Esophagus squamous epithelium (tissue), 5 donors: Measurements from ENCODE around the gene BBS9. TPM values are rescaled to one million over a fixed set of nuclear protein-coding genes. Genes with fewer than 3 reads are reported as not detected.
"Not testable (repeated sequence)": the region's sequence is repeated elsewhere in the genome, so short reads cannot be mapped to it uniquely, and the experiment has no call there.

Experiments
- DNase-seq: peaks from one replicate; lab custom pipeline; 2025; lab: John Stamatoyannopoulos, UW
- H3K27ac ChIP-seq, 4 donors: fragments of 200-600 bp; sonication (generic); one replicate each; pipeline ENCODE4 v1.5.1; 2016 to 2019; ENCODE audit warnings: mild to moderate bottlenecking in 1 of 4
- H3K27me3 ChIP-seq, 4 donors: fragments of 200-600 bp; sonication (generic); 1 replicate in 3 of 4; 2 replicates in 1 of 4; pipeline versions ENCODE4 v1.5.1 to v1.6.0; 2017 to 2021; ENCODE audit warnings: antibody characterized with exemption in 1 of 4
- H3K36me3 ChIP-seq, 3 donors: fragments of 200-600 bp; sonication (generic); one replicate each; pipeline ENCODE4 v1.5.1; 2016 to 2019
- H3K4me1 ChIP-seq, 3 donors: fragments of 200-600 bp; sonication (generic); one replicate each; pipeline ENCODE4 v1.5.1; 2017 to 2019
- H3K4me3 ChIP-seq, 4 donors: fragments of 200-600 bp; sonication (generic); 1 replicate in 3 of 4; 2 replicates in 1 of 4; pipeline ENCODE4 v1.5.1; 2016 to 2019; ENCODE audit warnings: mild to moderate bottlenecking in 2 of 4, moderate library complexity in 1 of 4
- H3K9me3 ChIP-seq, 3 donors: fragments of 200-600 bp; sonication (generic); one replicate each; pipeline ENCODE4 v1.5.1; 2016 to 2019
- POLR2A ChIP-seq, 4 donors: fragments of 450-650 bp; IDR thresholded peaks; one replicate each; pipeline ENCODE4 v1.6.1; 2017; ENCODE audit warnings: antibody characterized with exemption in 4 of 4, mild to moderate bottlenecking in 4 of 4, moderate library complexity in 3 of 4
- WGBS, 2 donors: methylation state at CpG; one replicate each; pipeline ENCODE4 v1.1.5; 2018; 5-methylcytosine and 5-hydroxymethylcytosine counted together
- intact Hi-C: fragments of 100-400 bp; cut with DNase I; formaldehyde crosslinking; loops from one replicate; pipeline ENCODE4 v1.15.0; 2022
- total RNA-seq, 4 donors: library from RNA; depleted of rRNA; stranded (reverse); fragments of >200 nt; gene quantifications; one replicate each; pipeline ENCODE4 v1.1.0, GENCODE V29; 2016
- TF ChIP-seq, protein P1 (sequence below), 6 experiments: fragments of 450-650 bp in 4 of 6; fragments of 200-600 bp in 2 of 6; sonication (generic) in 2 of 6; IDR thresholded peaks; one replicate each; pipeline ENCODE4 v1.5.1; 2016 to 2019; ENCODE audit warnings: antibody characterized with exemption in 6 of 6, mild to moderate bottlenecking in 4 of 6, moderate library complexity in 4 of 6
- donor health status: DM: yes; HTN: yes; CAD: no.

Gene BBS9
- total RNA-seq, 4 donors from 2014 or later = 4.8 to 16.8 (median 7.6) TPM

- WGBS, 2 donors = 76 to 90% methylated on average over 6 to 7 of the region's 7 CpGs
- Histone ChIP-seq H3K27me3 (no peaks in the 10 kb centered on the region), H3K4me1 (no peaks in the 10 kb centered on the region), H3K9me3 (no peaks in the 10 kb centered on the region), H3K36me3 (peaks cover 0 to 16% (median 0%) of the 10 kb centered on the region in 3 donors), H3K4me3 (no peak overlapping the region), H3K27ac (no peak overlapping the region)
- intact Hi-C loops = no loop called here
- no peak for DNase-seq
- TF ChIP-seq, protein P1, sequence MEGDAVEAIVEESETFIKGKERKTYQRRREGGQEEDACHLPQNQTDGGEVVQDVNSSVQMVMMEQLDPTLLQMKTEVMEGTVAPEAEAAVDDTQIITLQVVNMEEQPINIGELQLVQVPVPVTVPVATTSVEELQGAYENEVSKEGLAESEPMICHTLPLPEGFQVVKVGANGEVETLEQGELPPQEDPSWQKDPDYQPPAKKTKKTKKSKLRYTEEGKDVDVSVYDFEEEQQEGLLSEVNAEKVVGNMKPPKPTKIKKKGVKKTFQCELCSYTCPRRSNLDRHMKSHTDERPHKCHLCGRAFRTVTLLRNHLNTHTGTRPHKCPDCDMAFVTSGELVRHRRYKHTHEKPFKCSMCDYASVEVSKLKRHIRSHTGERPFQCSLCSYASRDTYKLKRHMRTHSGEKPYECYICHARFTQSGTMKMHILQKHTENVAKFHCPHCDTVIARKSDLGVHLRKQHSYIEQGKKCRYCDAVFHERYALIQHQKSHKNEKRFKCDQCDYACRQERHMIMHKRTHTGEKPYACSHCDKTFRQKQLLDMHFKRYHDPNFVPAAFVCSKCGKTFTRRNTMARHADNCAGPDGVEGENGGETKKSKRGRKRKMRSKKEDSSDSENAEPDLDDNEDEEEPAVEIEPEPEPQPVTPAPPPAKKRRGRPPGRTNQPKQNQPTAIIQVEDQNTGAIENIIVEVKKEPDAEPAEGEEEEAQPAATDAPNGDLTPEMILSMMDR (IDR thresholded peaks at IDR 0.05) = no peak
- TF ChIP-seq POLR2A (IDR thresholded peaks at IDR 0.05) = no peak
These were observed 40.2 kb upstream of the BBS9 start for GRCh38 chr7:33089142-33089541.

GRCh38 chr7:33091111-33091531 lies 38.2 kb upstream of the BBS9 start:
- Histone ChIP-seq H3K27ac (no peak overlapping the region), H3K4me3 (no peak overlapping the region), H3K9me3 (no peaks in the 10 kb centered on the region), H3K36me3 (peaks cover 0 to 36% (median 8%) of the 10 kb centered on the region in 3 donors), H3K4me1 (no peaks in the 10 kb centered on the region), H3K27me3 (no peaks in the 10 kb centered on the region)
- intact Hi-C loops = no loop called here
- TF ChIP-seq POLR2A (IDR thresholded peaks at IDR 0.05) = no peak
- TF ChIP-seq, protein P1 (IDR thresholded peaks at IDR 0.05) = no peak
- WGBS, 2 donors = 66 to 77% methylated on average over 4 of the region's 4 CpGs
- no peak for DNase-seq

- H3K27me3 ChIP-seq = no peaks in the 10 kb centered on the region
- no peak overlapping the region for H3K27ac ChIP-seq
- no peaks in the 10 kb centered on the region for H3K9me3 ChIP-seq
- H3K4me1 ChIP-seq = no peaks in the 10 kb centered on the region
- 76 to 79% methylated on average over 3 to 5 of the region's 5 CpGs for WGBS, 2 donors
- intact Hi-C loops = no loop called here
- TF ChIP-seq, protein P1 (IDR thresholded peaks at IDR 0.05) = no peak
- no peak for TF ChIP-seq POLR2A (IDR thresholded peaks at IDR 0.05)
- DNase-seq = no peak
- H3K36me3 ChIP-seq = peaks cover 4 to 42% (median 8%) of the 10 kb centered on the region in 3 donors
- no peak overlapping the region for H3K4me3 ChIP-seq
These were observed 37.6 kb upstream of the BBS9 start for GRCh38 chr7:33091641-33092191.

DNA sequence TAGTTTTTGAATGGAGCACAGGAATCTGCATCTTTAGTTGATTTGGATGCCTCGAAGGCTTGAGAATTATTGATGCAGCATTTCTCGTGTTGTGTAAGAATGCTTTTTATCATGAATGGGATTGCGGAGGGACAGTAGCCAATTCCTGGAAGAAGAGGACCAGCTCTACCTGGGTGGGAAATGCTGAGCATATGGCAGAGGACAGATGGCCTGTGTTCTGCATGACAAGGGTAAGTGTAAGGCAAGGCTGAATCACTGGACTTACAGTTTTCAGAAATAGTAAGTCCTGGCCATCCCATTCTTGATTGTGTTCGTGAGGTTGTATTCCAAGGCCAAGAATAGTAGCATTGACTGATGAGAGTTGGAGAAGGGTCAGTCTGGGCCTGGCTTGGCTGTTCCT lies 36.1 kb upstream of the BBS9 start:
- no peak overlapping the region for H3K27ac ChIP-seq
- no peak for DNase-seq
- no peaks in the 10 kb centered on the region for H3K4me1 ChIP-seq
- no peak for TF ChIP-seq POLR2A (IDR thresholded peaks at IDR 0.05)
- TF ChIP-seq, protein P1 (IDR thresholded peaks at IDR 0.05) = no peak
- no peaks in the 10 kb centered on the region for H3K27me3 ChIP-seq
- H3K36me3 ChIP-seq = peaks cover 8 to 57% (median 13%) of the 10 kb centered on the region in 3 donors
- WGBS, 2 donors = 86 to 89% methylated on average over 4 of the region's 4 CpGs
- H3K4me3 ChIP-seq = no peak overlapping the region
- H3K9me3 ChIP-seq = no peaks in the 10 kb centered on the region
- intact Hi-C loops = no loop called here

GRCh38 chr7:33094745-33095275 lies 34.6 kb upstream of the BBS9 start:
- H3K27me3 ChIP-seq, H3K4me3 ChIP-seq, DNase-seq, H3K9me3 ChIP-seq, intact Hi-C loops, H3K4me1 ChIP-seq, H3K27ac ChIP-seq: not testable (repeated sequence)
- H3K36me3 ChIP-seq = peaks cover 13 to 73% (median 17%) of the 10 kb centered on the region in 3 donors
- 56 to 91% methylated on average over 3 of the region's 6 CpGs for WGBS, 2 donors
